Measurements from ENCODE around the gene NOS3.

GRCh38 chr7:150965273-150965830 lies 25.5 kb upstream of the NOS3 start:
- TF ChIP-seq CTCF (IDR thresholded peaks at IDR 0.05) (no peak), POLR2A (IDR thresholded peaks at IDR 0.05) (no peak)

Measured in thyroid gland (tissue), 4 donors.